IPS DF 6.9 (cell line): ENCODE measurements around the gene ANKRD33.

Source experiments
- DNase-seq: peaks from one replicate; pipeline ENCODE4 v3.0.0-alpha.2; 2013; ENCODE audit warnings: low read depth, low spot score
- H3K27ac ChIP-seq: one replicate; pipeline ENCODE4 v1.5.1; 2013; ENCODE audit warnings: low read length, control low read depth
- H3K27me3 ChIP-seq: 2 replicates; pipeline ENCODE4 v1.6.1; 2013; ENCODE audit warnings: mild to moderate bottlenecking, low read length; ENCODE audit not compliant: control insufficient read depth, insufficient read depth
- H3K36me3 ChIP-seq: 2 replicates; pipeline ENCODE4 v1.6.1; 2013; ENCODE audit warnings: low read length; ENCODE audit not compliant: control insufficient read depth, insufficient read depth
- H3K4me1 ChIP-seq: 2 replicates; pipeline ENCODE4 v1.6.1; 2013; ENCODE audit warnings: low read length; ENCODE audit not compliant: control insufficient read depth, insufficient read depth
- H3K4me3 ChIP-seq: 2 replicates; pipeline ENCODE4 v1.5.1; 2013; ENCODE audit warnings: mild to moderate bottlenecking, low read length
- H3K9me3 ChIP-seq: 2 replicates; pipeline ENCODE4 v1.6.1; 2013; ENCODE audit warnings: low read length, inconsistent platforms; ENCODE audit not compliant: control insufficient read depth, insufficient read depth
- WGBS: extraction: QIAGEN DNeasy Blood & Tissue Kit; methylation state at CpG from one replicate; pipeline ENCODE4 v1.1.7; 2013; ENCODE audit warnings: mixed read lengths, missing lambda C conversion rate; ENCODE audit not compliant: insufficient read length, insufficient coverage; 5-methylcytosine and 5-hydroxymethylcytosine counted together

Gene ANKRD33

DNA sequence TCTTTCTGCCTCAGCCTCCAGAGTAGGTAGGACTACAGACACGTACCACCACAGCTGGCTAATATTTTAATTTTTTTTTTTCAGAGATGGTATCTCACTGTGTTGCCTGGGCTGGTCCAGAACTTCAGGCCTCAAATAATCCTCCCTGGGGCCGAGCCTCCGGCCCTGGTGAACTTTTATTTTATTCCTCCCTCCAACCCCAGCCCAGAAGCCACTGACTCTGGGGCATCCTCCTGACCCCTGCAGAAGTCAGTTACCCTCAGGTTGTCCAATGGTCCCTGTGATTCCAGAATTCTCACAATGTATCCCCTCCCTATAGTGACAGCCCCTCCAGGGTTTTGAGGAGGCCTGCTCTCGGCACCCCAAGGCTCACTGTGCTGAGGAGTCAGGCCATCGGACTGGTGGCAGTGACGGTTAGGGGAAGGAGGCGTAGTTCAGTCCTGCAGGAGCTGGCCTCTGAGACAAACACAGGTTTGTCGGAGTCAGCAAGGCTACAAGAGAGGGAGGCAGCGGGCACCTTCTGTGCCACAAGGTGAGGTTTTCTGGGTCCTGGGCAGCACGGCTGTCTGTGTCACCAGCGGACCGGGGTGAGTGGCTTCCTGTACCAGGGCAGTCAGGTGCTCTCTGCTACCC is 20.0 kb upstream of the ANKRD33 start:
- DNase-seq = no peak
- no peaks in the 10 kb centered on the region for H3K9me3 ChIP-seq
- peaks cover 13% of the 10 kb centered on the region for H3K4me1 ChIP-seq
- WGBS = no CpG with 5 or more reads among the region's 12 CpGs
- no peak overlapping the region for H3K4me3 ChIP-seq
- peaks cover 7% of the 10 kb centered on the region; the same call in 1 of the 2 replicates for H3K27me3 ChIP-seq
- no peaks in the 10 kb centered on the region for H3K36me3 ChIP-seq
- no peak overlapping the region for H3K27ac ChIP-seq

DNA sequence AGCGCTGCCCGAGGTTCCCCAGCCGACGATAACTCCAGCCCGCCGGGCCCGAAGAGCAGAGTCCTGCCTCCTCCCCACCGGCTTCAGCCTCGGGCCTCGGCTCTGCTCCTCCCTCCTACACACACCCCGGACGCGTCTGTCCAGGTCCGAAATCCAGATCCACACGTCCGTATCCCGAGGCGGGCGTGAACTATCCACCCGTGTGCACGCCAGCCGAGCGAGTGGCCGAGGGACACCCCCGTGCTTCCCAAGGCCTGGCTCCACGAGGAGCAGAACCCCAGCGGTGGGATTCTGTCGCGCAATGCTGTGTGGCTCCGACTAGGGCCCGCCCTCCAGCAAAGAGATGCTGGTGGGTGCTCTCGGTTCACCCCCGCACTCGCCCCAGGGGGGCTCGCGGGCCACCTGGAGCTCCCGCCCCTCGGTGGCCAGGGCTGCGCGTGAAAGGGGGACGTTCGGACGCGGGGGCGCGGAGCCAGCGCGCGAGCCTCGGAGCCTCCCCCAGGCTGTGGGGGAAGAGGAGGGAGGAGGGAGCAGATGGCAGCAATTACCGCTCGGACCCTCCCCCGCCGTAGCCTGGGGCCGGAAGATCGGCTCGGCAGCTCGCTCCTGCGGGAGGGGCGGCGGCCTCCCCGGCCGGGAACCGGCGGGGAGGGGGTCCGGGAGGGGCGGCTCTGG is 18.9 kb upstream of the ANKRD33 start:
- no peak overlapping the region for H3K27ac ChIP-seq
- H3K27me3 ChIP-seq = peaks cover 7% of the 10 kb centered on the region; the same call in 1 of the 2 replicates
- peak overlapping the region; percentile 63; the same call in 1 of the 2 replicates for H3K4me3 ChIP-seq
- WGBS = no CpG with 5 or more reads among the region's 67 CpGs
- H3K4me1 ChIP-seq = peaks cover 11% of the 10 kb centered on the region
- H3K36me3 ChIP-seq = no peaks in the 10 kb centered on the region
- H3K9me3 ChIP-seq = no peaks in the 10 kb centered on the region
- no peak for DNase-seq

DNA sequence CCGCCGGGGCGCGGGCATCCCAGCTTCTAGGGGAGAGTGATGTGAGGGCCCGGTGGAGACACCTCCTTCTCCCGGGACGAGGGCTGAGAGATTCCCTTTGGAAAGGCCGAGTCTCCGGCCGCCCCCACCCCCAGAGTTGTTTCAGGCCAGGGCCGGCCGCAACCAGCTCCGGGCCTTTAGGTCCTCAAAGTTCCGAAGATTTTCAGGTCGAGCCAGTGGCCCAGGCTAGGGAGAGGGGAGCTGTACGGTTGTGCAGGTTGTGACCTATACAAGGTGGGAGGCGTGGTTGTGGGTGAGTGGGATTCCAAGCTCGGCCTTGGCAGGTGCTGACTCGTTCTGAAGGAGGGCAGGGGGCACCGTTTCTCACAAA is 18.4 kb upstream of the ANKRD33 start:
- Histone ChIP-seq H3K4me1 (peaks cover 11% of the 10 kb centered on the region), H3K4me3 (peak overlapping the region; percentile 63; the same call in 1 of the 2 replicates), H3K27ac (no peak overlapping the region), H3K27me3 (peaks cover 7% of the 10 kb centered on the region; the same call in 1 of the 2 replicates), H3K9me3 (no peaks in the 10 kb centered on the region), H3K36me3 (no peaks in the 10 kb centered on the region)
- no peak for DNase-seq
- no CpG with 5 or more reads among the region's 20 CpGs for WGBS

DNA sequence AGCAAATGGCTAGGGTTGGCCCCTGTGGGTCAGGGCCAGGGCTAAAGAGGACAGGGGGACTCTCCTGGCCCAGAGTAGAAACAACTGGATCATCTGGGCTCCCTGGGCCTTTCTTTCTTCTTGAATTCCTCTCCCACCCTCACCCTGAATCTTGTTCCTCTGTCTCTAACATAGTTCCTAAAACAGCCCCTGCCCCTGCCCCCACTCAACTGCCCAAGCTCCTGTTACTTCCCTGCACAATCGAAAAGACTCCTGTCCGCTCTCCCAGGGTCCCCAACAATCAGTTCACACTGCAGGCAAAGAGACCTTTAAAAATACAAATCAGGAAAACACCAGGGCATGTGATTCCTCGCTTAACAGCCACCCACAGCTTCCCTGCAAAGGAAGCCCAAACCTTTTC is 18.0 kb upstream of the ANKRD33 start:
- Histone ChIP-seq H3K4me3 (peak overlapping the region; percentile 63; the same call in 1 of the 2 replicates), H3K36me3 (no peaks in the 10 kb centered on the region), H3K27me3 (peaks cover 7% of the 10 kb centered on the region; the same call in 1 of the 2 replicates), H3K27ac (no peak overlapping the region), H3K9me3 (no peaks in the 10 kb centered on the region), H3K4me1 (peaks cover 10% of the 10 kb centered on the region)
- no CpG with 5 or more reads among the region's 3 CpGs for WGBS
- no peak for DNase-seq

DNA sequence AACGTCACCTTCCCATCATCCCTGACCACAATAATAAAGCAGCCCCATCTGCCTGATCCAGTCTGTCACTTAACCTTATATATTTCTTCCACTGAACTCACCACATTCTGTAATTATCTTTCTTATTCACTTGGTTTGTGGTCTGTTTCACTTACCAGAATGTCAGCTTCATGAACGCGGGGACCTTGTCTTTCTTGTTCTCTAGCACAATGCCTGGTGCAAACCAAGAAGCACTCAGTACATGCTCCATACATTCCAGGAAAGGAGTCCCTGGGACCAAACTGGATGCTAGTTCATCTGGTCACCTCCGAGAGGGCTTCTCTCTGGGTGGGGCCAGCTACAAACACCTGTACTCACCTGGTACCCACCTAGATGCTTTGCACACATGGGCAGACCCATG is 17.4 kb upstream of the ANKRD33 start:
- no peaks in the 10 kb centered on the region for H3K36me3 ChIP-seq
- no peak overlapping the region for H3K27ac ChIP-seq
- no CpG with 5 or more reads among the region's 4 CpGs for WGBS
- H3K9me3 ChIP-seq = no peaks in the 10 kb centered on the region
- H3K4me3 ChIP-seq = no peak overlapping the region
- peaks cover 7% of the 10 kb centered on the region; the same call in 1 of the 2 replicates for H3K27me3 ChIP-seq
- no peak for DNase-seq
- H3K4me1 ChIP-seq = peaks cover 6% of the 10 kb centered on the region

DNA sequence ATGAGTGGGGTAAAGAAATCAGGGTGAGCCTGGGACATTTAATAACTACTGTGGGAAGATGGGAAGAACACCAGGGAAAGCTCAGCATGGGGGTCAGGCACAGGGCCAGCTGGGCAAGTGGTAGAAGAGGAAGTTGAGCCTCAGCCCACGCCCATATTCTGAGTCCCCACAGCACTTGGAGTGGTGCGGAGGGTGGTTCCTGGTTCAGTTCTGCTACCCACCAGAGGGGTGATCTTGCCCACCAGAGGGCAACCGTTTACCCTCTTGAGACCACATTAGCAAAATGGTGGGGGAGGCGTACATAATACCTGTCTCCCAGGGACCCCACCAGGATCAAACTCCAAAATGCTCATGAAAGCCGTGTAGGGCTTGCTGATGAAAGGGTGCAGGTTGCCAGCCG is 16.8 kb upstream of the ANKRD33 start:
- Histone ChIP-seq H3K27me3 (peaks cover 7% of the 10 kb centered on the region; the same call in 1 of the 2 replicates), H3K36me3 (no peaks in the 10 kb centered on the region), H3K4me1 (peaks cover 5% of the 10 kb centered on the region), H3K9me3 (no peaks in the 10 kb centered on the region), H3K4me3 (no peak overlapping the region), H3K27ac (no peak overlapping the region)
- WGBS = no CpG with 5 or more reads among the region's 6 CpGs
- no peak for DNase-seq

DNA sequence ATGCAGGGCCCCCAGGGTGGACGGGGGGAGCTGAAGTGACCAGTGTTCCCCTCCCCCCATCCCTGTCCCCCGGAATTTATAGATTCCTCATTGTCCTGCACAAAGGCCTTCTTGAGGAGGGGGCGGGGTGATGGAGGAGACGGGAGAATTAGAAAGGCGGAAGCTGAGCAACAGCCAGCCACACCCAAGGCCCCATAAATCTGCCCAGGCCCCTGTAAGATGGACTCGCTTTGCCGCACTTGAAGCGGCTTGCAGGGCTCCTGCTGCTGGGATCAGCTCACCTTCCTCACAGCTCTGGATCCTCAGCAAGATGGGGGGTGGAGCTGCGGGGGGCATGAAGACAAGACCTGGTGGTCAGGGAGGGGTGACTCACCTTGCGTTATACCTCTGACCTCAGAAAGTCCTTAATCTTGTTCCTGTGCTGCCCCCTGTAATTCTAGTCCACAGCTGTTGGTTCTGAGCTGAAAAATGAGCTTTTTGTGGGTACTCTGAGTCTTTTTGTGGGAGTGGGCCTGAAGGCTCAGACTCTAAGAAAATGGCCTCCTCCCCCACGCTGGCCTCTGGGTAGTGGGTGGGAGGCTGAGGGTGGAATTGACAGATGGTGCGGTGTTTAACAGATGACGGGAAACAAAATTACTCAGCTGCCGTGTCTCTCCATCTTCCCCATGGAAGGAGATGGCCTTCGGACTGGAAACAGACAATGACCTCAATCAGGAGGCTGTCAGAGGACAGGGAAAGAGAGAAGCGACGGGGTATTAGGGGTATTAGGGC is 15.8 kb upstream of the ANKRD33 start:
- Histone ChIP-seq H3K27me3 (peaks cover 7% of the 10 kb centered on the region; the same call in 1 of the 2 replicates), H3K4me1 (peaks cover 4% of the 10 kb centered on the region), H3K4me3 (no peak overlapping the region), H3K9me3 (no peaks in the 10 kb centered on the region), H3K36me3 (no peaks in the 10 kb centered on the region), H3K27ac (no peak overlapping the region)
- WGBS = no CpG with 5 or more reads among the region's 17 CpGs
- DNase-seq = no peak

DNA sequence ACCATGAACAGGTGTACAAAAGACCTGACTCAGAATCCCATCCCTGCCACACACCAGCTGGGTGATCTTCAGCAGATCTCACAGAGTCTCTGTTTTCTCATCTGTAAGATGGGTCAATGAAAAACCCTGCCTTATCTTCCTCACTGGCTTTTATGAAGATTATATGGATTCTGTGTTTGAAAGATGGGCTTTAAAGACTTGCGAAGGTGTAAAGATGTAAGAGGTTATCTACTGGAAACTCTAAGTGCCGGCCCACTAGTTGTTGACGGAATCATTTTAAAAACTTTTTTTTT is 15.3 kb upstream of the ANKRD33 start:
- Histone ChIP-seq H3K27me3 (peaks cover 7% of the 10 kb centered on the region; the same call in 1 of the 2 replicates), H3K36me3 (no peaks in the 10 kb centered on the region), H3K4me1 (peaks cover 4% of the 10 kb centered on the region), H3K4me3 (no peak overlapping the region), H3K9me3 (no peaks in the 10 kb centered on the region), H3K27ac (no peak overlapping the region)
- no peak for DNase-seq
- WGBS = no CpG with 5 or more reads among the region's 3 CpGs

DNA sequence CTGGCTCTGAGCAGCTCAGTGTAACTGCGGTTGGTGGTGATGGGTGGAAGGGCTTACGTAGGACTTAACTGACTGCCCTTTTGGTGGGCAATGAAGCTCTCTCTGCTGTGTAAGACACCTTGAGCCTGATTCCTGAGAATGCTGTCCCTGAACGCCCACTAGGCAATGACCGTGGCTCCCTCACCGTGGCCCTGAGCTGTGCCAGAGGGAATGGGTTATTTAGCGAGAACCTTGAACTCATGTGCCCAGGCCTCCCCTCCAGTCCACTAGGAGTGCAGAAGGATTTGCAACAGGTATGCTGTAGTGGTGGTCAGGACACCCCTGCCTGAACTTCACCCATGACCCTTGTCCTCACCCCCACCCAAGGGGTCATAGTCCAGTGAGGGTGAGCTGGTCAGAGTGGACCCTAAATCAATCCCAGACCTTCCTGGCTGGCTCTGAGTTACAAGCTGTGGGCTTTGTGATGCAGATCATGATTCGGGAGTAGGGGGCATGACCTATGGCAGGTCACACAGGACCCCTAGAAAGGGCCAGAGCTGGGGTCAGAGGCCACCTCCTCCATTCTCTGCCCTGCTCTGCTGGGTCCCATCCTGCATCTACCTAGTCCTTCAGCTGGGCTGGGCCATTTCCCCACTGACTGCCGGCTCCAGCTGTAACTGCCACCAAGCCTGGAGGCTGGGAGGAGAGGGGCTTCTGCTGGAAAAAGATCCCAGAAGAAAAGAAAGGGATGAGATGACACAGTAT is 14.5 kb upstream of the ANKRD33 start:
- Histone ChIP-seq H3K9me3 (no peaks in the 10 kb centered on the region), H3K27me3 (peaks cover 3% of the 10 kb centered on the region; the same call in 1 of the 2 replicates), H3K4me3 (no peak overlapping the region), H3K4me1 (peaks cover 4% of the 10 kb centered on the region), H3K27ac (no peak overlapping the region), H3K36me3 (no peaks in the 10 kb centered on the region)
- no peak for DNase-seq
- WGBS = no CpG with 5 or more reads among the region's 8 CpGs

DNA sequence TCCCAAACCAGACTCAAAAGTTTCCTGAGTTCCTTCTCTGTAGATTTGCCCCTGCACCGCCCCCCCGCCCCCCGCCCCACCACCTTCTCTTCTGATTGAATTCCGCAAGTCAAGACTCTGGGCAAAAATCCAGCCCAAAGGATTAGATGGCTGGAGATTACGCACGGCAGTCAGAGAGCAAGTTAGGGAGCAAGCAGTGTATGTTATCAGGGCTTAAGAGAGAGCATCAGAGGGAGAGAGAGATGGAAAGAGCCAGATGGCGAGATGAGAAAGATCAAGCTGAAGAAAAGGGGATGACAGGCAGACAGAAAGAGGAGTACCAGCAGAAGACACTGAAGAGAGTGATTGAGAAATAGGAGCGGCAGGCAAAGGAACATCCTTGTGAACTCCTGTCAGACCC is 13.9 kb upstream of the ANKRD33 start:
- DNase-seq = no peak
- Histone ChIP-seq H3K9me3 (no peaks in the 10 kb centered on the region), H3K4me3 (no peak overlapping the region), H3K36me3 (no peaks in the 10 kb centered on the region), H3K27me3 (peaks cover 2% of the 10 kb centered on the region; the same call in 1 of the 2 replicates), H3K4me1 (peaks cover 4% of the 10 kb centered on the region), H3K27ac (no peak overlapping the region)
- WGBS = no CpG with 5 or more reads among the region's 8 CpGs
